Endothelial cell (in vitro differentiated cells): ENCODE data around the gene SCFD2. TPM values are rescaled to one million over a fixed set of nuclear protein-coding genes. Genes with fewer than 3 reads are reported as not detected.

Source experiments
- DNase-seq: peaks from one replicate; pipeline ENCODE4 v3.0.0; 2021; ENCODE audit warnings: low spot score
- H3K27ac Mint-ChIP-seq: one replicate; pipeline ENCODE4 v1.8.0; 2021; ENCODE audit warnings: mixed read lengths, inconsistent platforms; ENCODE audit not compliant: unreplicated experiment
- H3K27me3 Mint-ChIP-seq: one replicate; pipeline ENCODE4 v1.8.0; 2021; ENCODE audit warnings: mild to moderate bottlenecking, moderate library complexity, mixed read lengths, inconsistent platforms; ENCODE audit not compliant: unreplicated experiment
- H3K36me3 Mint-ChIP-seq: one replicate; pipeline ENCODE4 v1.8.0; 2021; ENCODE audit warnings: mild to moderate bottlenecking, low read depth, mixed read lengths, inconsistent platforms; ENCODE audit not compliant: unreplicated experiment
- H3K4me1 Mint-ChIP-seq: one replicate; pipeline ENCODE4 v1.8.0; 2021; ENCODE audit warnings: mild to moderate bottlenecking, mixed read lengths, inconsistent platforms; ENCODE audit not compliant: unreplicated experiment
- H3K4me3 Mint-ChIP-seq: one replicate; pipeline ENCODE4 v1.8.0; 2021; ENCODE audit warnings: mild to moderate bottlenecking, mixed read lengths, inconsistent platforms; ENCODE audit not compliant: unreplicated experiment
- H3K9me3 Mint-ChIP-seq: one replicate; pipeline ENCODE4 v1.8.0; 2021; ENCODE audit warnings: mixed read lengths, inconsistent platforms; ENCODE audit not compliant: unreplicated experiment
- CTCF ChIP-seq: fragments of 200-600 bp; sonication (generic); IDR thresholded peaks from one replicate; pipeline ENCODE4 v1.5.0; 2021; ENCODE audit warnings: antibody characterized with exemption; ENCODE audit not compliant: unreplicated experiment
- total RNA-seq: library from RNA; stranded (reverse); fragmentation: NEBNext Ultra II Directional; extraction: Animal tissue kit (Norgen Biotek cat#: 25700); gene quantifications from one replicate; pipeline ENCODE4 v1.2.1, GENCODE V29; 2021; ENCODE audit not compliant: unreplicated experiment

Gene SCFD2
- total RNA-seq, 1 donor from 2014 or later: 13.6 TPM

GRCh38 chr4:53195815-53196661 lies 169.8 kb downstream of the SCFD2 start:
- H3K9me3 Mint-ChIP-seq: no peaks in the 10 kb centered on the region
- no peaks in the 10 kb centered on the region for H3K4me1 Mint-ChIP-seq
- H3K27me3 Mint-ChIP-seq: no peaks in the 10 kb centered on the region
- TF ChIP-seq CTCF: no peak
- no peak overlapping the region for H3K4me3 Mint-ChIP-seq
- no peak overlapping the region for H3K27ac Mint-ChIP-seq
- no peaks in the 10 kb centered on the region for H3K36me3 Mint-ChIP-seq
- no peak for DNase-seq

GRCh38 chr4:53194727-53195126 lies 171.1 kb downstream of the SCFD2 start:
- Mint-ChIP-seq H3K36me3 (no peaks in the 10 kb centered on the region), H3K4me1 (no peaks in the 10 kb centered on the region), H3K4me3 (no peak overlapping the region), H3K9me3 (no peaks in the 10 kb centered on the region), H3K27ac (no peak overlapping the region), H3K27me3 (no peaks in the 10 kb centered on the region)
- no peak for DNase-seq
- TF ChIP-seq CTCF: no peak

- H3K4me3 Mint-ChIP-seq: no peak overlapping the region
- H3K4me1 Mint-ChIP-seq: no peaks in the 10 kb centered on the region
- no peak overlapping the region for H3K27ac Mint-ChIP-seq
- H3K9me3 Mint-ChIP-seq: no peaks in the 10 kb centered on the region
- H3K36me3 Mint-ChIP-seq: no peaks in the 10 kb centered on the region
- no peak for TF ChIP-seq CTCF
- no peaks in the 10 kb centered on the region for H3K27me3 Mint-ChIP-seq
- no peak for DNase-seq
These were observed 172.8 kb downstream of the SCFD2 start for GRCh38 chr4:53193111-53193510.

GRCh38 chr4:53192496-53192895 lies 173.4 kb downstream of the SCFD2 start:
- Mint-ChIP-seq H3K4me3 (no peak overlapping the region), H3K27ac (no peak overlapping the region), H3K9me3 (no peaks in the 10 kb centered on the region), H3K36me3 (no peaks in the 10 kb centered on the region), H3K27me3 (no peaks in the 10 kb centered on the region), H3K4me1 (no peaks in the 10 kb centered on the region)
- TF ChIP-seq CTCF: no peak
- no peak for DNase-seq

- no peak for TF ChIP-seq CTCF
- Mint-ChIP-seq H3K4me3 (no peak overlapping the region), H3K4me1 (no peaks in the 10 kb centered on the region), H3K9me3 (no peaks in the 10 kb centered on the region), H3K36me3 (no peaks in the 10 kb centered on the region), H3K27ac (no peak overlapping the region), H3K27me3 (no peaks in the 10 kb centered on the region)
- DNase-seq: no peak
These were observed 173.9 kb downstream of the SCFD2 start for GRCh38 chr4:53191997-53192396.
